ENCODE data around the gene MBNL1. TPM values are rescaled to one million over a fixed set of nuclear protein-coding genes. Genes with fewer than 3 reads are reported as not detected.

Gene MBNL1
- total RNA-seq, 1 experiment from 2014 or later, result 200 TPM

DNA sequence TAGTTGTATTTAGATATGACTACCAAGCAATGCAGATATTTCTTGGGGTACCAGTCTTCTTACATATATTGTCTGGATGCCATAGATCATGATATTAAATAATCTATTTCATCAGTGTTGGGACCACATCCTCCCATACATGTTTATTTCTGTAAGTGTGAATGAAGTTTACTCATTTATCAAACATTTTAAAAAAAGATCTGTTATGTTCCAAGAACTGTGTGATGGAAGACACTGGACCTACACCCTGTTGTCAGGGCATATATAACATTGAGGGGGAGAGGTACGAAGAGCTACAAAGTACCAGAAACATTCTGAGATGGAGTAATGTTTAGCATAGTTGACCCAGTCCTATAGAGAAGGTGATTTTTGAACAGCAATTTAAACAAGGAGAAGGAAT, 26.6 kb downstream of the MBNL1 start:
- Histone ChIP-seq H3K4me1 (ENCODE audit: control insufficient read depth in 1 of 2, insufficient read depth in 2 of 2, low read length in 2 of 2) (peaks cover 40 to 55% of the 10 kb centered on the region in 2 experiments), H2AFZ (ENCODE audit: low read depth, low read length, poor library complexity, severe bottlenecking) (no peak overlapping the region), H3K27ac (ENCODE audit: low read depth, low read length) (no peak overlapping the region), H3K9ac (ENCODE audit: low read length) (no peak overlapping the region), H3K36me3 (ENCODE audit: control insufficient read depth in 1 of 2, insufficient read depth in 2 of 2, low read length in 2 of 2) (no peaks in the 10 kb centered on the region; a peak in 1 of 4 replicates), H3K79me2 (ENCODE audit: insufficient read depth, low read length) (peaks cover 100% of the 10 kb centered on the region), H3K4me3 (replicated peaks in 1 of 2; ENCODE audit: low read depth in 1 of 2, low read length in 2 of 2) (no peak overlapping the region), H3K4me2 (ENCODE audit: low read length) (no peak overlapping the region), H3K27me3 (ENCODE audit: insufficient read depth, low read length) (no peaks in the 10 kb centered on the region), H3K9me2 (ENCODE audit: insufficient read depth) (no peaks in the 10 kb centered on the region), H3K9me3 (ENCODE audit: control insufficient read depth in 1 of 2, insufficient read depth in 1 of 2, low read depth in 1 of 2, low read length in 2 of 2) (no peaks in the 10 kb centered on the region), H4K20me1 (ENCODE audit: insufficient read depth) (peaks cover 7% of the 10 kb centered on the region; the same call in 1 of the 2 replicates)
- CTCF ChIA-PET, result no interaction called here
- intact Hi-C loops (cut with micrococcal nuclease), result no loop called here
- TF ChIP-seq EZH2 (IDR thresholded peaks at IDR 0.05) (no peak), ZNF274 (IDR thresholded peaks at IDR 0.05; ENCODE audit: low read depth, low read length) (no peak), CEBPB (IDR thresholded peaks at IDR 0.05; ENCODE audit: low read depth) (no peak), SIN3A (IDR thresholded peaks at IDR 0.05; ENCODE audit: low read depth) (no peak), ELF1 (IDR thresholded peaks at IDR 0.05; ENCODE audit: borderline replicate concordance, low read depth) (no peak), RAD21 (IDR thresholded peaks at IDR 0.05; ENCODE audit: low read depth) (no peak), SP1 (IDR thresholded peaks at IDR 0.05; ENCODE audit: low read depth) (no peak), JUND (IDR thresholded peaks at IDR 0.05) (no peak), POLR2AphosphoS5 (IDR thresholded peaks at IDR 0.05; ENCODE audit: low read depth, low read length) (no peak), POLR2A (IDR thresholded peaks at IDR 0.05; ENCODE audit: borderline replicate concordance, extremely low read depth, insufficient read depth, insufficient read length) (no peak), TCF7L2 (IDR thresholded peaks at IDR 0.05; ENCODE audit: borderline replicate concordance, extremely low read depth, insufficient read depth, insufficient read length) (no peak), EGR1 (IDR thresholded peaks at IDR 0.05; ENCODE audit: low read depth) (no peak)
- TF ChIP-seq, protein P1, sequence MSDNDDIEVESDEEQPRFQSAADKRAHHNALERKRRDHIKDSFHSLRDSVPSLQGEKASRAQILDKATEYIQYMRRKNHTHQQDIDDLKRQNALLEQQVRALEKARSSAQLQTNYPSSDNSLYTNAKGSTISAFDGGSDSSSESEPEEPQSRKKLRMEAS (IDR thresholded peaks at IDR 0.05), result no peak
- TF ChIP-seq, protein P2, sequence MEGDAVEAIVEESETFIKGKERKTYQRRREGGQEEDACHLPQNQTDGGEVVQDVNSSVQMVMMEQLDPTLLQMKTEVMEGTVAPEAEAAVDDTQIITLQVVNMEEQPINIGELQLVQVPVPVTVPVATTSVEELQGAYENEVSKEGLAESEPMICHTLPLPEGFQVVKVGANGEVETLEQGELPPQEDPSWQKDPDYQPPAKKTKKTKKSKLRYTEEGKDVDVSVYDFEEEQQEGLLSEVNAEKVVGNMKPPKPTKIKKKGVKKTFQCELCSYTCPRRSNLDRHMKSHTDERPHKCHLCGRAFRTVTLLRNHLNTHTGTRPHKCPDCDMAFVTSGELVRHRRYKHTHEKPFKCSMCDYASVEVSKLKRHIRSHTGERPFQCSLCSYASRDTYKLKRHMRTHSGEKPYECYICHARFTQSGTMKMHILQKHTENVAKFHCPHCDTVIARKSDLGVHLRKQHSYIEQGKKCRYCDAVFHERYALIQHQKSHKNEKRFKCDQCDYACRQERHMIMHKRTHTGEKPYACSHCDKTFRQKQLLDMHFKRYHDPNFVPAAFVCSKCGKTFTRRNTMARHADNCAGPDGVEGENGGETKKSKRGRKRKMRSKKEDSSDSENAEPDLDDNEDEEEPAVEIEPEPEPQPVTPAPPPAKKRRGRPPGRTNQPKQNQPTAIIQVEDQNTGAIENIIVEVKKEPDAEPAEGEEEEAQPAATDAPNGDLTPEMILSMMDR (IDR thresholded peaks at IDR 0.05 in 2 of 3, conservative IDR thresholded peaks at IDR 0.05 in 1 of 3; ENCODE audit: borderline replicate concordance in 1 of 3, insufficient read depth in 1 of 3, low read depth in 2 of 3, low read length in 2 of 3), result no peak
- TF ChIP-seq, protein P3, sequence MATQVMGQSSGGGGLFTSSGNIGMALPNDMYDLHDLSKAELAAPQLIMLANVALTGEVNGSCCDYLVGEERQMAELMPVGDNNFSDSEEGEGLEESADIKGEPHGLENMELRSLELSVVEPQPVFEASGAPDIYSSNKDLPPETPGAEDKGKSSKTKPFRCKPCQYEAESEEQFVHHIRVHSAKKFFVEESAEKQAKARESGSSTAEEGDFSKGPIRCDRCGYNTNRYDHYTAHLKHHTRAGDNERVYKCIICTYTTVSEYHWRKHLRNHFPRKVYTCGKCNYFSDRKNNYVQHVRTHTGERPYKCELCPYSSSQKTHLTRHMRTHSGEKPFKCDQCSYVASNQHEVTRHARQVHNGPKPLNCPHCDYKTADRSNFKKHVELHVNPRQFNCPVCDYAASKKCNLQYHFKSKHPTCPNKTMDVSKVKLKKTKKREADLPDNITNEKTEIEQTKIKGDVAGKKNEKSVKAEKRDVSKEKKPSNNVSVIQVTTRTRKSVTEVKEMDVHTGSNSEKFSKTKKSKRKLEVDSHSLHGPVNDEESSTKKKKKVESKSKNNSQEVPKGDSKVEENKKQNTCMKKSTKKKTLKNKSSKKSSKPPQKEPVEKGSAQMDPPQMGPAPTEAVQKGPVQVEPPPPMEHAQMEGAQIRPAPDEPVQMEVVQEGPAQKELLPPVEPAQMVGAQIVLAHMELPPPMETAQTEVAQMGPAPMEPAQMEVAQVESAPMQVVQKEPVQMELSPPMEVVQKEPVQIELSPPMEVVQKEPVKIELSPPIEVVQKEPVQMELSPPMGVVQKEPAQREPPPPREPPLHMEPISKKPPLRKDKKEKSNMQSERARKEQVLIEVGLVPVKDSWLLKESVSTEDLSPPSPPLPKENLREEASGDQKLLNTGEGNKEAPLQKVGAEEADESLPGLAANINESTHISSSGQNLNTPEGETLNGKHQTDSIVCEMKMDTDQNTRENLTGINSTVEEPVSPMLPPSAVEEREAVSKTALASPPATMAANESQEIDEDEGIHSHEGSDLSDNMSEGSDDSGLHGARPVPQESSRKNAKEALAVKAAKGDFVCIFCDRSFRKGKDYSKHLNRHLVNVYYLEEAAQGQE (IDR thresholded peaks at IDR 0.05; ENCODE audit: low read depth), result no peak
- TF ChIP-seq, protein P4, sequence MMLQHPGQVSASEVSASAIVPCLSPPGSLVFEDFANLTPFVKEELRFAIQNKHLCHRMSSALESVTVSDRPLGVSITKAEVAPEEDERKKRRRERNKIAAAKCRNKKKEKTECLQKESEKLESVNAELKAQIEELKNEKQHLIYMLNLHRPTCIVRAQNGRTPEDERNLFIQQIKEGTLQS (IDR thresholded peaks at IDR 0.05), result no peak
- no peak for ATAC-seq
- DNase-seq (ENCODE audit: low read depth, low spot score), result no peak
- no TSS peak for BruUV-seq (replicated peaks)
- POLR2A ChIA-PET, result no interaction called here
- RAD21 ChIA-PET (ENCODE audit: low non-redundant PET in 1 of 2, low total read pairs in 2 of 2, uncharacterized antibody in 2 of 2, unreplicated experiment in 2 of 2), result no interaction called here
